ENCODE data around the gene ZNF213.
A peak's percentile ranks its signal among the peaks of the same experiment; 100 is the strongest.
"Not testable (repeated sequence)": the region's sequence is repeated elsewhere in the genome, so short reads cannot be mapped to it uniquely, and the experiment has no call there.

The ZNF213 gene

DNA sequence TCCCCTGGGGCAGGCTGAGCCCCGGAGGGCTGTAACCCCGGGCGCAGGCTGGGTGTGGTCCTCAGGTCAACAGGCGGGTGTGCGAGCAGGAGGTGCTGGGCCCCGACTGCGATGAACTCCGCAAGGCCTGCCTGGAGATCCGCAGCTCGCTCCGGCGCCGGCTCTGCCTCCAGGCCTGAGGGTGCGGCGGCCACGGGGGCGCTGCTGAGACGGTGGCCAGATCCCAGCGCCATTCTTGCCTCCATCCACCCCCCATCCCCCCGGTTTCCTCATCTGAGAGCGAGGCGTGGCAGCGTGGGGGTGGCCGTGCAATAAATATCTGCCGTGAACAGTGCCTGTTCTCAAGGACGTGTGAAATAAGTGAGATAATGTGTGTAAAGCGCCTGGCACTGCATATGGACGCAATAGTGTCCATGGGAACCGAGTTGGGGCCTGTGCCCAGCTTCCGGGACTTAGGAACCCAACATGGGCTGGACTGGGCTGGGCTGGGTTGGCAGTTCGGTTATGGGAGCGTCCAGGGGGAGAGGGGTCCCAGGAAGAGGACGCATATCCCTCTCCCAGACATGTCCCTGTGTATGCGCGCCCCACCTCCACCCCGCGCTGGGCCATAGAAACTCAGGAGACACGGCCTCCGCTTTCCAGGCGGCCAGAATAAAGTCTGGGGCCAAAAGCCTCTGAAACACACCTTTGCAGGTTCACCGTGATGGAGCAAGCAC is 15.0 kb downstream of the ZNF213 start:
- DNase-seq, result peak; percentile 78

GRCh38 chr16:3150346-3151218 is 15.8 kb downstream of the ZNF213 start:
- peak; percentile 98 for DNase-seq

GRCh38 chr16:3152027-3152276 is 17.1 kb downstream of the ZNF213 start:
- DNase-seq, result peak; percentile 19

- peak; percentile 95 for DNase-seq
Measured at GRCh38 chr16:3152277-3152990, 17.6 kb downstream of the ZNF213 start.

DNA sequence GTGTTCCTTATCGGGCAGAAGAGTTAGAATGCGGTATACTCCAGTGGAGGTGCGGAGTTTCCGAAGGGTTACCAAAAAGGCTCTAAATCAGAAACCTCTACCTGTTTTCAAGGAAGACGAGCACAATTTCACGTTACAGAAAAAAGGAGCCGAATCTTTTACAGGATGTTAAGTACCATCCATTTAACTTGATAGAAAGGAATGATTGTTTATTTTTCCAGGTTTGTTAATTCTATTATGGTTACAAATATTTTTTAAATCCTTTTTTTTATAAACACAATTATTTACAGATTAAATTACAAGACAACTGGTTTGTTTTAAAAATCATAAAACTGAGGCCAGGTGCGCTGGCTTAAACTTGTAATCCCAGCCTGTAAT is 18.2 kb downstream of the ZNF213 start:
- DNase-seq, result no peak

- no peak for DNase-seq
Measured at GRCh38 chr16:3155181-3155580, 20.4 kb downstream of the ZNF213 start.

- no peak for DNase-seq
Measured at GRCh38 chr16:3155972-3156371, 21.1 kb downstream of the ZNF213 start.

GRCh38 chr16:3157229-3158025 is 22.6 kb downstream of the ZNF213 start:
- peak; percentile 90 for DNase-seq

DNA sequence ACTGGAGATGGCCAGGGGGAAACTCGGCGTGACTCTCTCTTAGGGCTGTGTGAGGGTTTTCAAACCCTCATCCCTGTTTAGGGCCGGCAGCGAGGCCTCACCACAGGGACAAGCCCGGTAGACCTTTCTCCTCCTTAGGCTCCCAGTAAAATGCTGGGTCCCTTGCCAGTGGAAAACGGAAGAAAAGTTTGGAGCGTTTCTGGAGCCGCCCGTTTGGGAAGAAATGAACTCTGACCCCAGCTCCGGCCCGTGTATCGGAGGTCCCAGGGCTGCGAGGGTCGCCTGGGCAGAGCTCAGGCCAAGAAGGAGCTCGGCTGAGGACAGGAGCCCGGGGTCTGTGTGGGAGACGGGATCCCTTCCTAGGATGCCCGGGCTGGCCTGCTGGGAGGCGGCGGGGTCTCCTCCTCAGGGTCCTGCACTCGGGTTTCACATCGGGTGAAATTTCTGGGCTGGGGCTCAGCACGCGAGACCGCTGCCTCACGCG is 23.2 kb downstream of the ZNF213 start:
- DNase-seq, result peak; percentile 47

GRCh38 chr16:3158510-3159314 is 23.9 kb downstream of the ZNF213 start:
- peak; percentile 85 for DNase-seq

- no peak for DNase-seq
Measured at GRCh38 chr16:3161235-3162018, 26.6 kb downstream of the ZNF213 start.

DNA sequence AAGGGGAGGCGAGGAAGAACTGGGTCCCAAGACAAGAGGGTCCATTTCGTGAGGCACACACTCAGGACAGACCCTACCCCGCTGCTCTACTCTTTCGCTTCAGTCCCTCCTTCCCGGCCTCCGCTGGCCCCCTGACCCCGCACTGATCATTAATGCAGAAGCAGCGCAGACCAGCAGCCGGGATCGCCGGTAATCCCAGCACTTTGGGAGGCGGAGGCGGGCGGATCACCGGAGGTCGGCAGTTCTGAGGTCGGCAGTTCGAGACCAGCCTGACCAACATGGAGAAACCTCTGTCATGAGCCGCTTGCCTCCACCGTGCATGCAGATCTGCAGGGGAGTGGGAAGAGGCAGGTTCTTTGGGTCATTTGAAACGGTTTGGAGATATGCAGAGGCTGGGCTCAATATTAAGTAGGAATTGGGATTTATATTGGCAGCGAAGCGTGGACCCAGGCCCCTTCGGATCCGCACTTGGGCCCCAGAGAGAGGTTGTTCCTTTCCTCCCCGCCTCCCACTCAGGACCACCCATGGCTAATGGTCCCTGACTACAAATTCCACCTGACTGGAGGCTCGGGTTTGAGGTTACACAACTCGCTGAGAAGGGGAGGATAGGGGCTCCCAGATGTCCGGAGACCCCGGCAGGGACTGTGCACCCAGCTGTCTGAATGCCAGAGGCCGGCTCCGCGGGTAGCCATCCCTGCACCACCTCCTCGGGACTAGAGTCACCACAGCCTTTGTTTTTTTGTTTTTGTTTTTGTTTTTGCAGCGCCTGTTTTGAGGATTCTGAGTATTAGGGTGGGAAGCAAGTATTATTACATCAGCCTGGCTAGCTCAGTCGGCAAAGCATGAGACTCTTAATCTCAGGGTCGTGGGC is 29.5 kb downstream of the ZNF213 start:
- no peak for DNase-seq

DNA sequence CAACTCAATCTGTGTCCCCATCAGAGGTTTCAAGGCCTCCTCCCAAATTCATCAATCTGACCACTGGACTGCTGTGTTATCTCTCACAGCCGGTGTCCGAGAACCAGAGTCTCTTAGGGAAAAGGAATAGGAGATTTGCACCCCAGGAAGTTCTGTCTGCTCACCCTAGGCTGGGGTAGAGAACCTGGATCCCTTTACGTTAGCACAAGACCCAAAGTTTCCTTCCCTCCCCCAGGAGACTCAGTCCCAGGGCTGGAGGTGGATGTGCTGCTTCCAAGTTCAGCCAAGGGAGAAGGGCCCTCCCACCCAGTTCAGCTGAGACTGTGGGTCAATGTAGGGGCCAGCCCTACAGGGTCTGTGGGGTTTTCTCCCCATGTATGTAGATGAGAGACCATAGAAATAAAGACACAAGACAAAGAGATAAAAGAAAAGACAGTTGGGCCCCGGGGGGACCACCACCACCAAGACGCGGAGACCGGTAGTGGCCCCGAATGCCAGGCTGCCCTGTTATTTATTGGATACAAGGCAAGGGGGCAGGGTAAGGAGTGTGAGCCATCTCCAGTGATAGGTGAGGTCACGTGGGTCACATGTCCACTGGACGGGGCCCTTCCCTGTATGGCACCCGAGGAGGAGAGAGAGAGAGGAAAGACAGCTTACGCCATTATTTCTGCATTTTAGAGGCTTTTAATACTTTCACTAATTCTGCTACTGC is 30.4 kb downstream of the ZNF213 start:
- DNase-seq, result no peak

- DNase-seq, result no peak
Measured at GRCh38 chr16:3166505-3166886, 31.7 kb downstream of the ZNF213 start.

GRCh38 chr16:3168729-3169128 is 33.9 kb downstream of the ZNF213 start:
- DNase-seq, result not testable (repeated sequence)

GRCh38 chr16:3170440-3171180 is 35.8 kb downstream of the ZNF213 start:
- no peak for DNase-seq

GRCh38 chr16:3171181-3171854 is 36.5 kb downstream of the ZNF213 start:
- DNase-seq, result no peak
